ENCODE measurements around the gene NAV1. TPM values are rescaled to one million over a fixed set of nuclear protein-coding genes. Genes with fewer than 3 reads are reported as not detected.

The NAV1 gene
- total RNA-seq, 1 experiment from 2014 or later: 51.0 TPM

GRCh38 chr1:201573030-201573429 is 34.1 kb downstream of the NAV1 start:
- Mint-ChIP-seq H3K4me1 (peaks cover 5% of the 10 kb centered on the region), H3K27me3 (ENCODE audit: low read depth) (peaks cover 3% of the 10 kb centered on the region; the same call in 1 of the 2 replicates), H3K9me3 (peaks cover 11% of the 10 kb centered on the region), H3K4me3 (no peak overlapping the region), H3K27ac (no peak overlapping the region), H3K36me3 (no peaks in the 10 kb centered on the region)
- CTCF ChIA-PET: interaction anchor here (1.3 to 1.7 kb wide), 3 partner anchors 10 to 220 kb away, joined by 4 read pairs; no protein-coding TSS in a partner anchor
- POLR2A ChIA-PET: interaction anchor here (0.5 kb wide), 1 partner anchor 97 kb away, joined by 4 read pairs; no protein-coding TSS in a partner anchor
- no peak for TF ChIP-seq GRHL2 (CRISPR knock-in tag; IDR thresholded peaks at IDR 0.05; ENCODE audit: insufficient replicate concordance, severe bottlenecking)
- no peak for TF ChIP-seq PRRX2 (CRISPR knock-in tag; IDR thresholded peaks at IDR 0.05)
- no peak for TF ChIP-seq JUN (CRISPR knock-in tag; IDR thresholded peaks at IDR 0.05)
- no peak for TF ChIP-seq SMAD3 (CRISPR knock-in tag; IDR thresholded peaks at IDR 0.05; ENCODE audit: borderline replicate concordance)
- no peak for TF ChIP-seq MLX (CRISPR knock-in tag; IDR thresholded peaks at IDR 0.05)
- no peak for TF ChIP-seq NFE2L1 (CRISPR knock-in tag; IDR thresholded peaks at IDR 0.05)
- TF ChIP-seq AR (CRISPR knock-in tag; IDR thresholded peaks at IDR 0.05): no peak
- TF ChIP-seq RORB (CRISPR knock-in tag; IDR thresholded peaks at IDR 0.05): no peak
- TF ChIP-seq USF1 (CRISPR knock-in tag; IDR thresholded peaks at IDR 0.05): no peak
- no peak for TF ChIP-seq NR2C2 (CRISPR knock-in tag; IDR thresholded peaks at IDR 0.05)
- TF ChIP-seq JAZF1 (CRISPR knock-in tag; IDR thresholded peaks at IDR 0.05): no peak
- TF ChIP-seq OVOL2 (CRISPR knock-in tag; IDR thresholded peaks at IDR 0.05; ENCODE audit: borderline replicate concordance): no peak
- no peak for TF ChIP-seq ESRRA (CRISPR knock-in tag; IDR thresholded peaks at IDR 0.05; ENCODE audit: borderline replicate concordance)
- DNase-seq (ENCODE audit: low spot score): no peak
- no peak for ATAC-seq

- Mint-ChIP-seq H3K36me3 (no peaks in the 10 kb centered on the region), H3K4me3 (no peak overlapping the region), H3K4me1 (peaks cover 8% of the 10 kb centered on the region), H3K27me3 (ENCODE audit: low read depth) (peaks cover 3% of the 10 kb centered on the region; the same call in 1 of the 2 replicates), H3K27ac (no peak overlapping the region), H3K9me3 (peaks cover 11% of the 10 kb centered on the region)
- DNase-seq (ENCODE audit: low spot score) (no peak), ATAC-seq (no peak)
- POLR2A ChIA-PET: no interaction called here
- TF ChIP-seq NFYB (CRISPR knock-in tag; conservative IDR thresholded peaks at IDR 0.05; ENCODE audit: low read depth) (no peak), MXD4 (CRISPR knock-in tag; IDR thresholded peaks at IDR 0.05; ENCODE audit: borderline replicate concordance) (no peak), CREB1 (CRISPR knock-in tag; IDR thresholded peaks at IDR 0.05) (no peak), SOX15 (CRISPR knock-in tag; IDR thresholded peaks at IDR 0.05) (no peak), IRF1 (CRISPR knock-in tag; IDR thresholded peaks at IDR 0.05) (no peak), NR2C2 (CRISPR knock-in tag; IDR thresholded peaks at IDR 0.05) (no peak), ATF1 (CRISPR knock-in tag; IDR thresholded peaks at IDR 0.05) (no peak), MYBL2 (CRISPR knock-in tag; IDR thresholded peaks at IDR 0.05) (no peak), SMAD4 (CRISPR knock-in tag; IDR thresholded peaks at IDR 0.05) (no peak)
- TF ChIP-seq, protein P1, sequence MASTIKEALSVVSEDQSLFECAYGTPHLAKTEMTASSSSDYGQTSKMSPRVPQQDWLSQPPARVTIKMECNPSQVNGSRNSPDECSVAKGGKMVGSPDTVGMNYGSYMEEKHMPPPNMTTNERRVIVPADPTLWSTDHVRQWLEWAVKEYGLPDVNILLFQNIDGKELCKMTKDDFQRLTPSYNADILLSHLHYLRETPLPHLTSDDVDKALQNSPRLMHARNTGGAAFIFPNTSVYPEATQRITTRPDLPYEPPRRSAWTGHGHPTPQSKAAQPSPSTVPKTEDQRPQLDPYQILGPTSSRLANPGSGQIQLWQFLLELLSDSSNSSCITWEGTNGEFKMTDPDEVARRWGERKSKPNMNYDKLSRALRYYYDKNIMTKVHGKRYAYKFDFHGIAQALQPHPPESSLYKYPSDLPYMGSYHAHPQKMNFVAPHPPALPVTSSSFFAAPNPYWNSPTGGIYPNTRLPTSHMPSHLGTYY (CRISPR knock-in tag; IDR thresholded peaks at IDR 0.05): no peak
- TF ChIP-seq, protein P2, sequence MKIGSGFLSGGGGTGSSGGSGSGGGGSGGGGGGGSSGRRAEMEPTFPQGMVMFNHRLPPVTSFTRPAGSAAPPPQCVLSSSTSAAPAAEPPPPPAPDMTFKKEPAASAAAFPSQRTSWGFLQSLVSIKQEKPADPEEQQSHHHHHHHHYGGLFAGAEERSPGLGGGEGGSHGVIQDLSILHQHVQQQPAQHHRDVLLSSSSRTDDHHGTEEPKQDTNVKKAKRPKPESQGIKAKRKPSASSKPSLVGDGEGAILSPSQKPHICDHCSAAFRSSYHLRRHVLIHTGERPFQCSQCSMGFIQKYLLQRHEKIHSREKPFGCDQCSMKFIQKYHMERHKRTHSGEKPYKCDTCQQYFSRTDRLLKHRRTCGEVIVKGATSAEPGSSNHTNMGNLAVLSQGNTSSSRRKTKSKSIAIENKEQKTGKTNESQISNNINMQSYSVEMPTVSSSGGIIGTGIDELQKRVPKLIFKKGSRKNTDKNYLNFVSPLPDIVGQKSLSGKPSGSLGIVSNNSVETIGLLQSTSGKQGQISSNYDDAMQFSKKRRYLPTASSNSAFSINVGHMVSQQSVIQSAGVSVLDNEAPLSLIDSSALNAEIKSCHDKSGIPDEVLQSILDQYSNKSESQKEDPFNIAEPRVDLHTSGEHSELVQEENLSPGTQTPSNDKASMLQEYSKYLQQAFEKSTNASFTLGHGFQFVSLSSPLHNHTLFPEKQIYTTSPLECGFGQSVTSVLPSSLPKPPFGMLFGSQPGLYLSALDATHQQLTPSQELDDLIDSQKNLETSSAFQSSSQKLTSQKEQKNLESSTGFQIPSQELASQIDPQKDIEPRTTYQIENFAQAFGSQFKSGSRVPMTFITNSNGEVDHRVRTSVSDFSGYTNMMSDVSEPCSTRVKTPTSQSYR (CRISPR knock-in tag; IDR thresholded peaks at IDR 0.05): no peak
- CTCF ChIA-PET: interaction anchor here (1.0 to 1.4 kb wide), 2 partner anchors 9 to 219 kb away, joined by 4 to 5 read pairs; no protein-coding TSS in a partner anchor
Measured at GRCh38 chr1:201573923-201574322, 35.0 kb downstream of the NAV1 start.
